GF-D8 (cell line): Measurements from ENCODE around the gene BIN1.

Experiments used
- DNase-seq: peaks from one replicate; lab custom pipeline; 2025; lab: John Stamatoyannopoulos, UW

BIN1 gene, protein sequence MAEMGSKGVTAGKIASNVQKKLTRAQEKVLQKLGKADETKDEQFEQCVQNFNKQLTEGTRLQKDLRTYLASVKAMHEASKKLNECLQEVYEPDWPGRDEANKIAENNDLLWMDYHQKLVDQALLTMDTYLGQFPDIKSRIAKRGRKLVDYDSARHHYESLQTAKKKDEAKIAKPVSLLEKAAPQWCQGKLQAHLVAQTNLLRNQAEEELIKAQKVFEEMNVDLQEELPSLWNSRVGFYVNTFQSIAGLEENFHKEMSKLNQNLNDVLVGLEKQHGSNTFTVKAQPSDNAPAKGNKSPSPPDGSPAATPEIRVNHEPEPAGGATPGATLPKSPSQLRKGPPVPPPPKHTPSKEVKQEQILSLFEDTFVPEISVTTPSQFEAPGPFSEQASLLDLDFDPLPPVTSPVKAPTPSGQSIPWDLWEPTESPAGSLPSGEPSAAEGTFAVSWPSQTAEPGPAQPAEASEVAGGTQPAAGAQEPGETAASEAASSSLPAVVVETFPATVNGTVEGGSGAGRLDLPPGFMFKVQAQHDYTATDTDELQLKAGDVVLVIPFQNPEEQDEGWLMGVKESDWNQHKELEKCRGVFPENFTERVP

GRCh38 chr2:127106991-127107621 is at the start of gene BIN1:
Gene BIN1 (minus strand): TSS chr2:127107154. CDS start chr2:127106943, 211 bp downstream.
- no peak for DNase-seq

DNA sequence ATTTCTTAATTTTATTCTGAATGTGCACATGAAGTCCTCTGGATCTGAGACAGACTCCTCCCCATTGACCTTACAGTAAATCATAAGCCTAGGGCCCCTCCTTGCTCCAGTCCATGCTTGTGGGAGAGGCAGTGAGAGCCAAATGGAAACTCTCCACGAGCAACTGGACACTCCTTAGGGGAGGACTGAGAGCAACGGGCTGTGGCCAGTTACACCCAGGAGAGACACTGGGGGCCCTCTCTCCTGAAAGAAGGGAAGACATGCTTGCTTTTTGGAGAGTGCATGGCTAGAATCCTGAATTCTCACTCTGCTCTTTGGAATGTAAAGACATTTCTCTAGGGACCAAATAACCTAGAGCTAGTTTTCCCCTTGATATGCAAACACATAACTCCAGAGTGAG is 49.0 kb upstream of the BIN1 start:
- no peak for DNase-seq

DNA sequence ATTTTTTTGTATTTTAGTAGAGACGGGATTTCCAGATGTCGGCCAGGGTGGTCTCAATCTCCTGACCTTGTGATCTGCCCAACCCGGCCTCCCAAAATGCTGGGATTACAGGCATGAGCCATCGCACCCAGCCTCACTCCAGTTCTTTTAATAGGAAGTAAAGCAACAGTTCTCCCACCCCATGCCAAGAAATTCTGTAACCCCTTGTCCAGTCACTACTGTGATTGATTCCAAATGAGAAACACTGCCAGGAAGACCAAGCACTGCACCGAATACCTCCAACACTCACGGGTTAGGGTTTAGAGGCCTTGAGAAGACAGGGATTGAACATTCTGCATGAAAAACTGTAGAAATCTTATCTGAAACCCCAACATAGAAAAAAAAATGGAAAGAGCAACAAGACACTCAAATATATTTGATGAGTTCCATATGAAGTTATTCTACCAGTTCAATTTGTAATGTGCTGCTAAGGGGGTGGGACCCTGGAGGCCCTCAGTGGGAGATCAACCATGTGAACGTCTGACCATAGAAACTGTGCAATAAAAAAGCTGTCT is 48.2 kb upstream of the BIN1 start:
- no peak for DNase-seq

GRCh38 chr2:127154396-127154795 is 47.4 kb upstream of the BIN1 start:
- DNase-seq: no peak

GRCh38 chr2:127153691-127154158 is 46.8 kb upstream of the BIN1 start:
- DNase-seq: no peak

DNA sequence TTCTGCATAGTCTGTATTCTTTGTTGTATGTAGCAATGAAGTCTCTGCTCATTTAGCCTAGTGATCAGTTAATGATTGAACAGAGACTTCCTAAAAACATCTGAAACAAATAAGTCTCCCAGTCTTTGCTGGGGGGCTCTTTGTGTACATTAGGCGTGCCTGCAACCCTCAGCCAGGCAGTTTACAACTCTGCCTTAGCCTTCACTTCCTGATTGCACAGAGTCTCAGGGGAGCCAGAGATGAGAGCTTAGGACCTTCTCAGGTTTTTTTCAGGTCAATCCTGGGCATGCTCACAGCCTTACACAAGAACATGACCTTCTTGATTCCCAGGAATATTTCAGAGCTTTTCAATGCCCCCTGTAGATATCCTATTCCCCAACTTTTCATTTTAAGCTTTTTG is 44.0 kb upstream of the BIN1 start:
- no peak for DNase-seq

DNA sequence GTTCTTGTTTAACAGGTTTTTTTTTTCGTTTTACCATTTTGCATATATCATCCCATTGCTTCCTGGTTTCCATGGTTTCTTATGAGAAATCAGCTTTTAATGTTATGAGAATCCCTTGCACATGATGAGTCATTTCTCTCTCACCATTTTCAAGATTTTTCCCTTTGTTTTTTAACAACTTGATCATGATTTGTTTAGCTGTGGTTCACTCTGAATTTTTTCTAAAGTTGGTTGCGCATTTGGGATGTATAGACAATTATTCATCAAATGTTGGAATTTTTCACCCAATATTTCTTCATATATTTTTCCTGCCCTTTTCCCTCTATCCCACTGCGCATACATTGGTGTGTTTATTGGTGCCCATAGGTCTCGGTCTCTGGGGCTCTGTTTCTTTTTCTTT is 42.4 kb upstream of the BIN1 start:
- DNase-seq: no peak

DNA sequence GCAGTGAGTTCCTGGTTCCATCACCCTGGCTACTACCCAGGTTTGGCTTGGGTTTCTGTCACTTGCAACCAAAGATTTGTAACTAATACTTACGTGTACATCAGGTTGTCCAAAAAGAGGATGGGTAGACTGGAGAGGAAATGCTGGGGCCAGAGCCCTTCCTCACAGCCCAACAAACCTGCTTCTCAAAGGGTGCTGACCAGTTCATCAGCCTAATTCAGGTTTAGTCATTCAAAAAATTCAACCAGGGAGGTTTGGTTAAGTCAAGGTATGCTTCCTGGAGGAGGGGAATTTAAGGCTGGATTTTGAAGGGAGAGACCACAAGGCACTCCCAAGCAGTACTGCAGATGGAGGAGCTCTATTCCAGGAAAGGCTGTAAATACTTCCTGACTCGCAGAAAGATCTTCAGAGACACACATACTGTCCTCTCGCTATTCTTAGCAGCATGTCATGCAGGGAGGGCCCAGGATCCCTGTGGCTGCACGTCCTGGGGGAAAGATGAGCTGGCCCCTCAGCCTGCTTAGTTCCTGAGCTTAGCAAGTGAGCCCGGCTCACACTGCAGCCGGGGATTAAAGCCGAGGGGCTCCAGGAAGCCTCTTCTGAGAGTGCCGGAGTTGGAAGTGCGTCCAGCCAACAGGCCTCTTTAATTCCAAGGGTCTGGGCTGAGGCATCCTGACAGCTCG is 40.0 kb upstream of the BIN1 start:
- no peak for DNase-seq

DNA sequence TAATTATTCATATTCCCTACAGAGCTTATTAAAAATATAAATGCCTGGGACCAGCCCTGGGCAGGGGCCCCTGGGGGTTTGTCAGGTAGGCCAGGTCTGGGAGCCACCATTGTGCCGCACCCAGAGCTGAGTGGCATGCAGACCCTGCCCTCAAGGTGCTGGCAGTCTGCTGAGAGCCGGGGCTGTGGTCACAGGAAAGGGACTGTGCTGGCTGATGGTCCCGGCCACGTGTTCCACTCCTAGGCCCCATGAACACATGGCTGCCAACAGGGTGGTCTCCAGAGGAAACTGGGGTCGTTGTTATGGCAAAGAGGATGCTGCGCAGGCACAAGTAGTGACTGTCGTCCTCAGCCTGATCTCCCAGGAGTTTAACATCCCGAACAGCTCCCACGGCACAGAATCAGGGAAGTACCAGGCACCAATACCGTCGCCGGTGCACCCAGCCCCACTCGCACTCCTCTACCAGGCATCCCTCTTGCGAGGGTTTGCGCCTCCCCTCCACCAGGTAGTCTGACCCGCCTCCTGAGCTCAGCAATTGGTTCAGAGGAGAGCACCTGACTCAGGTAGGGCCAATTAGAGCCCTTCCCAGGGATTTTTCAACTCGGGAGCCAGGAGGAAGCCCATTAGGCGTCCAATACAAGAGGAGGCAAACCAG is 39.2 kb upstream of the BIN1 start:
- DNase-seq: no peak

DNA sequence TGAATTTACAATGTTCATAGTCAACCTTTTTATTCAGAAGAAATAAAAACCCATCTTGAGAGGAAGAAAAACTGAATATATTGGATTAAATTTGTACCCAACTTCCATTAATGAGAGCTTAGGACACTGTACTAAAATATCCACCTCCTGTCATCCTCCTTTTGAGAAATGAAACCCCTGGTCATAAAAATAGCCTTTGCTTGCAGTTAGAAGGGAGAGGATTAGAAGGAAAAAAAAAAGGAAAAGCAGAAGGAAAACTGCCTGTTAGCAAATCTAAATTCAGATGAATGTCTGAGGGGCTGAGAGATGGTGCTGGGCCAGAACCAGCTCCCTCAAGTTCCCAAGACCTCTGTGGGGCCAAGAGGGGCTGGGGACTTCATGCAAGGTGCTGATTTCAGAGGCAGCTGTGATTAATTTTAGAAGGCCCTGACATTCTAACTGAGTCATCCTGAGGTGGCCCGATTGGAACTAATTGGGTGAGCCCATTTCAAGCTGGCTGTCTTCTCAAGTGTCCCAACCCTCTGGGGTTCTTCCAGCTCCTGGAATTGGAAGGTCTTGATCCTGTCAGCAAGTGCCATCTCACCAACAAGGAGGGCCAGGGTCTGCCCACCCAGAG is 38.4 kb upstream of the BIN1 start:
- no peak for DNase-seq

- no peak for DNase-seq
Observed at GRCh38 chr2:127143841-127144782, 37.2 kb upstream of the BIN1 start.

DNA sequence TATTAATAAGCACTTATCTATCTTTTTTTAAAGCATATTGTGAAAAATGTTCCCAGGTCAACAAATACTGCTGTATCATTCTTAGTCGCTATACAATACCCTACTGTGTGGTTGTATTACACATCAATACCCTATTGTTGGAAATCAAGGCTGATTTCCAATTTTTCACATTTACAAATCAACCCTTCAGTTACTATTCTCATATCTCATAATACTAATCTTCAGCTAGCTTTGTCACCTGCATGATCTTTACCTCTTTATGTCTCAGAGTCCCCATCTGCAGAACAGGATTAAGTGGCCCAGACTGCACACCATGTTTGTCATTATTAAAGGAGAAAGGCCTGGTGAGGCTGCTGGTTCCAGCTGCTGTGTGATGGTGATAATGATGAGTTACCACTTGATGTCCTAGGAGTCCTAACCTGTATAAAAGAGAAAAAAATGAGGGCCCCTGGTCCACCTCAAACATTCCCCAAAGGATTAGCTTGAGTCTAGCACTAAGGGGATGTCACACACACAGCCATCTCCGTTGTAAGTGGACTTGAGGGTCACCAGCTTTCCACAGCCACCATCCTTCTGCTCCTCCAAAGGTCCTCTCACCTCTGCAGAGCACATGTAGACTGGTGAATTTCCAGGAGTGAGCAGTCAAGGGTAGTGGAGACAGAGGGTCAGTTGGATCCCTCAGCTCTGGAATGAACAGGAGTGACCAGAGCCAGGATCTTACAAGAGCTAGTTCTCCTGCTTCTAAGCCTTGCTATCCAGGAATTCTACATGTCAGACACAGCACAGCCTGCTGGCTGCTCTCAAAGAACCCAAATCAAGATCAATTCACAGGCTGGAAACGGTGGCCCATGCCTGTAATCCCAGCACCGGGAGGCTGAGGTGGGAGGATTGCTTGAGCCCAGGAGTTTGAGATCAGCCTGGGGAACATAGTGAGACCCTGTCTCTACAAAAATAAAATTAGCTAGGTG is 36.0 kb upstream of the BIN1 start:
- no peak for DNase-seq

DNA sequence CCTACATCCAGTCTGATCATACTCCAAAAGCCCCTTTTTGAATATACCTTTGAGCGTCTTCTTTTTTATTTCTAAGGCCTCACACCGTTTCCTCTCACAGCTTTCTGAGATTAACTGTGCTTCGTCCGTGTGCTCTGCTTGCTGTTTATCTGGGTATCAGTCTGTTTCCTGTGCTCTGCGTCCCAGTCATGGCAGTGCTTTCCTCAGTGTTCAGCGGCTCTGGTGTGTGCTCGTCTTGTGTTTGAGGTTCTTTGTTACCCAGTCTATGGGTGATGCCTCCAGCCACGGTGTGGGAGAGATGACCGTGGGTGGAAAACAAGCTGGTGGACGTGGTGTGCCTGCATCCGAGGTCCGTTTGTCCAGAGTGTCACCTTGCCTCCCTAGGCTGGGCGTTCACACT is 33.6 kb upstream of the BIN1 start:
- DNase-seq: no peak

DNA sequence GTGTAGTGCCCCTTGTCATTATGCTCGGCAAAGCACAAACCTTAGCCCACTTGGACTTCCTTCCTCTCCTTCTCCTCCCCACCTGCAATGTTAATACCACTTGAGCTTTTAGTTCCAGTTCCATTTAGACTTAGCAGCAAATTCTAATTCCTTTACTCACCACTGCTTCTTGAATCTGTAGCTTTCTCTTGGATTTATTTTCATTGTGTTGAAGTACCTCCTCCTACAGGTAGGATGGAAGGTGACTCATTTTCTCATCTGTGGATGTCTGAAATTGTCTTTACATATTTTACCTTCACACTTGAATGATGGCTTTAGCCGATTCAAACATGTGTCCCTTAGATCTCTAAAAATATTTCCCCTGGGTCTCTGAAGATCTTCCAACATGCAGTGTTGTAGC is 32.8 kb upstream of the BIN1 start:
- no peak for DNase-seq

- DNase-seq: no peak
Observed at GRCh38 chr2:127138281-127138680, 31.3 kb upstream of the BIN1 start.

DNA sequence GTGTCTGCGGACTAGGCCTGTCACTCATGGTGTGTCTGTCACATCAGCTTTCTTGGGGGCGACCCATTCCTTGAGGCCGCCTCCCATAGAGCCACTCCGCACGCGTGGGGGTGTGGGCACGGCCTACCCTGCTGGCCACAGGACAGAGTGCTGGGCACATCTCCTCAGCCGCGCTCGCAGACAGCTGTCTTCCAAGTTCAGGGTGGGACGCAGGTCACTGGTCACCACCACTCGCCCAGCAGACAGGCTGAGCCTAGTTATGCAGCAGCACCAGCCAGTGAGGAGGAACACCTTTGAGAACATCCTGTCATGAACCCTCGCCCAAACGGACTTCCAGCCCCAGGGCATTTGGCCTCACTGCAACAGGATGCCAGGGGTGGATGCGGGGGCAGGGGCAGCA is 30.8 kb upstream of the BIN1 start:
- DNase-seq: no peak

- DNase-seq: no peak
Observed at GRCh38 chr2:127137225-127137624, 30.3 kb upstream of the BIN1 start.

GRCh38 chr2:127134833-127135830 is 28.2 kb upstream of the BIN1 start:
- DNase-seq: no peak
